Myocyte (in vitro differentiated cells): ENCODE data around the gene SMIM32. TPM values are rescaled to one million over a fixed set of nuclear protein-coding genes. Genes with fewer than 3 reads are reported as not detected.
A peak's percentile ranks its signal among the peaks of the same experiment; 100 is the strongest.

Experiments
- DNase-seq: peaks from one replicate; pipeline ENCODE4 v3.0.0-alpha.2; 2012; ENCODE audit warnings: low read depth
- polyA plus RNA-seq: library from polyadenylated mRNA; unstranded; fragments of >200 nt; gene quantifications from one replicate; pipeline ENCODE4 v1.2.1, GENCODE V29; 2012; ENCODE audit warnings: missing spikeins
- total RNA-seq: library from RNA; depleted of rRNA; stranded (reverse); fragments of >200 nt; gene quantifications from 2 replicates; pipeline ENCODE4 v1.2.3, GENCODE V29; 2014

Gene SMIM32
- not detected in 2 replicates for total RNA-seq
- polyA plus RNA-seq: 0.09 TPM

- DNase-seq: no peak
Observed at GRCh38 chr5:136192526-136193321, at the start of gene SMIM32. SMIM32 (minus strand) TSS chr5:136193162; CDS start chr5:136192524, 638 bp downstream.

GRCh38 chr5:136242611-136243010, 49.6 kb upstream of the SMIM32 start:
- no peak for DNase-seq

- no peak for DNase-seq
Observed at GRCh38 chr5:136242136-136242535, 49.2 kb upstream of the SMIM32 start.

GRCh38 chr5:136240894-136241293, 47.9 kb upstream of the SMIM32 start:
- DNase-seq: no peak

DNA sequence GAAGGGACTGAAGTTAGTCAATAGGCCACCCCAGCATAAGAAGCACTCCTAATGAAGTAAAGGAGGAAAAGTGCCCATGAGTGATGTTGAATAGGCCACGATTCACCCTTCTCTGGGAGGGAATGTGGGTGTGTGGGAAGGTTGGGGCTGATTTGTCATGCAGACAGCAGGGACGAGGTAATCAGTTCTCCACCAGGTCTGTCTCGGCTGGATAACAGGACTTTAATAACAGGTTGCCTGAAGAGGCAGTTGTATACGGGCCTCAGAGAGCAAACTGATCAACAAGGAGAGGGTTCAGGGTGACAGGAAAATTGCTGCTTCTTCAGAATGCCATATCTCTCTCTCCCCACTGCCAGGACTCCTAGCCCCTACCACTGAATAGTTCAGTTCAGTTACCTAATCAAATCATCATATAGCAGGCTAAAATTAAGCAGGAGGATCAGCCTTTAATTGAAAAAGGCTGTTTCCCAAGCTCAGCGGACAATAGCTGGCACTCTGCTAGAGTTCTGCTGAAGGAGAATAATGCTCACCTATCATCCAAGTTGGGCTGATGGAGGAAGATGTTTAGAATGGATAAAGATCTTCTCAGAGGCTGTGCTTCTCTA, 43.6 kb upstream of the SMIM32 start:
- DNase-seq: no peak

DNA sequence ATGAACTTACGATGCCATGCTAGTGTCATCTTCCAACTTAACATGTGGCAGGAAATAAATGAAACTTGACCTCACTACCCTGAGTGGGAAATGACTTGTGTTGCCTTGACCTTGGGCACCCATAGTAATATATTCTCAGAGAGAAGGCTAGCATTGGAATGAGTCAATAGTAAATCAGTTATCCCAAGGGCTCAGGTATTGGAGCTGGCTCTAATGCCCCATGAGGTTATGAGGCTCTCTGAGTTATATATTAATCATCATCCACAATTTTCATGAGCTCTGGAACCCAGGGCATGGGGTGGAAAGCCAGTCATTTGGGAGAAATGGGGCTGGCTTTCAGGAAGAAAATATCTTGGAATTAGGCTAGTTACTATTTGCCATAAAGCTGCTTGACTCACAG, 42.4 kb upstream of the SMIM32 start:
- DNase-seq: peak; percentile 19

- no peak for DNase-seq
Observed at GRCh38 chr5:136232316-136232715, 39.4 kb upstream of the SMIM32 start.

DNA sequence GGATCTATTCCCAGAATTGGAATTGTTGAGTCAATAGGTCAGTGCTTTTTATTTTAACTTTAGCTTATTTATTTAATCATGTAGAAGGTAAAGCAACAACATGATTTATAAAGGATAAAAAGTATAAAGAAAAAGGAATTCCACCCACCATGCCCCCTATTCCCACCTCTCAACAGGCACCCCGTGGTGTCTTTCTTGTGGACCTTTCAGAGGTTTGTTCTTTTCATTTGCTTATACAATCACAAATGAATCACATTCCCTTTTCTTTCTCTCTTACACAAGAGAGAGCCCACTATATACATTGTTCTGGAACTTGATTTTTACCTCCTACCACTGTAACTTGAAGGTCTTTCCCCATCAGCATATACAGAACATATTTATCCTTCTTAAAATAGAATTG, 37.2 kb upstream of the SMIM32 start:
- DNase-seq: no peak

GRCh38 chr5:136228136-136228757, 35.3 kb upstream of the SMIM32 start:
- no peak for DNase-seq

DNA sequence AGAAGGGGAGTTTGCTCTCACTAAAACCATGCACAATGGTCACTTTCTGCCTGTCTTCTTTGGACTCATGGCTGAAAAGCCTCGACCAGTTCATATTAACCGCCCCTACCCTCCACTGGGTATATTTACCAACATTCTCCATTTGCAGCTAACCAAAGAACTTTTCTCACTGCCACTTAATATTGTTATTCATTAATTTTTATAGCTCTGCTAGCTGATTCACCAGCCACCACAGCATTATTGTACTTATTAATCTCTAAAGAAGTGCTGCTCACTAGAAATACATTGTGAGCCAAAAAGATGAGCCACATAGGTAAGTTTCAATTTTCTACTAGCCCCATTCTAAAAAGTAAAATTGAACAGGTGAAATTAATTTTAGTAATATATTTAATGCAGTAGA, 33.4 kb upstream of the SMIM32 start:
- no peak for DNase-seq

- DNase-seq: no peak
Observed at GRCh38 chr5:136225796-136226195, 32.8 kb upstream of the SMIM32 start.

DNA sequence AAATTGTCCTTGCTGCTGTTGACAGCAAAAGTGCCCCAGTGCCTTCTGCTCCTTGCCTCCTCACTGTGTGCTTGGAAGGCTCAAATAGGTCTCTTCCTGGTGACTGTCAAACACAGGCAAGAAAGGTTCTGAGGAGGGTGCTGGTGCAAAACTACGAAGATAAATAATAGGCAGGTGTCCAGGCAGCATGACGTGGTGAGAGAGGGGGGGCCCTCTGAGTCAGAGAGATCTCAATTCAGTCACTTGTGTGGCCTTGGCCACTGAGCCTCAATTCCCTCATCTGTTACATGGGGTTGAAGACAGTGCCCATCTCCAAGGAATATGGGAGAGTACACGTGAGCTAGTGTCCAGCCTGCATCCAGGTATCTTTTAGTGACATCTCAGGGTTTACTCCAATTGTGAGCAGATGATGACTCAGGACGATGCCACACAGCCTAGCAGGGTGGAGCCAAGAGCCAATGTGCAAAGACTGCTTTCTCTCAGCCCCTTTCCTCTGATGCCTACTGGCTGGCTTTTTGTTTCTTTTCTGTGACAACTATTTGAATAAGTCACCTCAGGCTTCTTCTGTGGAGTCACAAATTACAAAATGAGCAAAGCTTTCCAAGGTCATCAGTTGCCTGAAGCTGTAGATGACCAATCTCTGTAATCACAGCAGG, 29.7 kb upstream of the SMIM32 start:
- no peak for DNase-seq

GRCh38 chr5:136221340-136221739, 28.4 kb upstream of the SMIM32 start:
- no peak for DNase-seq

GRCh38 chr5:136216230-136216629, 23.3 kb upstream of the SMIM32 start:
- DNase-seq: no peak

DNA sequence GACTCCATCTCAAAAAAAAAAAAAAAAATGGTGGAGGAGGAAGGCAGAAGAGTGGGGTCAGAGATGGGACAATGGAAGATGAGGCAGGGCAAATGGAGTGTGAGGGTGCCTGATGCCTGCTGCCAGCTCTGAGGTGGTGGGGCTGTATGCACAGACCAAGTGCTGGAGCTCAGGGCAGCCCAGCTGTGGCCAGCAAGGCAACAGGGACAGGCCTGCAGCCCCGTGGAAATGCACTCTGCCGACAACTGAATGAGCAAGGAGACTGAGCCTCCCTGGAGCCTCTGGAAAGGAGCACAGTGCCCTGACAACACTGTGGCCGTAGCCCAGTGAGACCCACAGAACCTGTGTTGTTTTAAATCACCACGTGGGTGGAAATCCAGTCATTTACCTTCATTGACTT, 22.9 kb upstream of the SMIM32 start:
- DNase-seq: no peak

GRCh38 chr5:136213919-136214493, 21.0 kb upstream of the SMIM32 start:
- DNase-seq: no peak

GRCh38 chr5:136212252-136212721, 19.3 kb upstream of the SMIM32 start:
- DNase-seq: peak; percentile 61

DNA sequence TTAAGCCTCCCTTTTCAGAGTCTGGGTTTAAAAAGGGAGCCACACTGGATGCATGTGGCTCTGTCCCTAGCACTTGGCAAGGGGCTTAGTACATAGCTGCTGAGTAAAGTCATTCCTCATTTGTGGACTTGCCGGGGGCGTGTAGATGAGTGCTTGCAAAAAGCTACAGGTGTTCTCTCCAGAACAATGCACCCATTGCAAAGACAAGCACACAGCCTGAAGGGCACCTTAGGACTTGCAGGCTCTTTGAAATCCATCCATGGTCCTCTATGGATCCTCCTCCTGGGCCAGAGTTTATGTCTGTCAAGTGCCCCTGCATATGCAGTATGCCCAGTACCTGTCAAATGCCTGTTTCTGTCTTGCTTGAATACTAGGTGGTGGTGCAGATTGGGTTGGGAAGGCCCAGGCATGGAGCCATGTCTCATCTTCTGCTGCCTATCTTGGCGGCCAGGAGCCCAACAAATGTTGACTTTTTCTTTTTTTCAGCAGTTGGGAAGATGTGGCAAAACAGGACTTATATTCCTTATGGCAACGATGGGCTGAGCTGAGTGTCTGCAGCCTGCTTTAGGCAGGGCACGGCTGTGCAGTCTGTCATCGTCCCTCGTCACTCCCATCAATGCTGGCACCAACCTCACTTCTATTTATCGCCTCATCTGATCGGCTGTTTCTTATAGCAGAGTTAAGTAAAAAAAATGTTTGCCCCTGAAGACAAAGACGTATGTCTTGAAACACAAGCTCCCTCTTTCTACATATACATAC, 18.5 kb upstream of the SMIM32 start:
- peak; percentile 8 for DNase-seq

GRCh38 chr5:136210259-136210658, 17.3 kb upstream of the SMIM32 start:
- DNase-seq: no peak

GRCh38 chr5:136209346-136209910, 16.5 kb upstream of the SMIM32 start:
- no peak for DNase-seq
